Left kidney (tissue), 8 donors: Measurements from ENCODE around the gene CD33. TPM values are rescaled to one million over a fixed set of nuclear protein-coding genes. Genes with fewer than 3 reads are reported as not detected.
"Not testable (repeated sequence)": the region's sequence is repeated elsewhere in the genome, so short reads cannot be mapped to it uniquely, and the experiment has no call there.

Experiments
- DNase-seq: peaks from one replicate; pipeline ENCODE4 v3.0.0-alpha.2; 2013
- long read RNA-seq, 8 donors: transcript quantifications; one replicate each; lab custom pipeline, GENCODE V29; 2026
- polyA plus RNA-seq: library from polyadenylated mRNA; unstranded; fragments of 120-200 nt; gene quantifications from one replicate; pipeline ENCODE4 v1.2.1, GENCODE V29; 2013; ENCODE audit not compliant: insufficient read length

The CD33 gene
- polyA plus RNA-seq, result 3.0 TPM
- long read RNA-seq, donor 1, result 0 reads
- long read RNA-seq, donor 2, result 0 reads
- long read RNA-seq, donor 3, result 0 reads
- long read RNA-seq, donor 4, result 0 reads
- long read RNA-seq, donor 5, partial matches to known transcripts, result 0 of 1 reads
- long read RNA-seq, donor 5, other reads (novel, unspliced or antisense), result 0 of 1 reads
- long read RNA-seq, donor 6, partial matches to known transcripts, result 0 of 1 reads
- long read RNA-seq, donor 6, other reads (novel, unspliced or antisense), result 0 of 1 reads
- long read RNA-seq, donor 7, result 0 reads
- long read RNA-seq, donor 8, result 0 reads

- DNase-seq, result not testable (repeated sequence)
These were observed at the start of gene CD33 for GRCh38 chr19:51224898-51225393. TSS of gene CD33 (plus strand) at chr19:51225080. CDS start at chr19:51225119, 39 bp downstream.

DNA sequence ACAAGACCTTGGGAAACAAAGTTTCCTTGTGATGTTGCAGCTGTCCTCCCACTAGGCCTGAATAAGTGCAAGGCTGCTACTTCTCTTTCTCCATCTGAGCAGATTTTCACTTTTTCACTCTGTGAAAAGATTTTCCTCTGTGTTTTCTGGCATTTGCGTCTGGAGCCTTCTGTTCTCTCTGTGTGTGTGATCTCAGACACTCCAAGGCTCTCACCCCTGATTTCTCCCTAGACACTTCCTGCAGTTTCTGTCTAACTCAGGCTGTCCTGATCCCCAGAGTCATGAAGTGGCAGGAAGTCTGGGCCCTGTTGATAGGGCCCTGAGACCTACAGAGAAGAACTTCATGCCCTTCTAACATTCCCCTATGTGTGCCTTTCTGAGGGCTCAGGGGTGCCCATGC is 45.6 kb upstream of the CD33 start:
- DNase-seq, result no peak

- no peak for DNase-seq
These were observed 43.4 kb upstream of the CD33 start for GRCh38 chr19:51181377-51181912.

- no peak for DNase-seq
These were observed 42.9 kb upstream of the CD33 start for GRCh38 chr19:51181913-51182419.

DNA sequence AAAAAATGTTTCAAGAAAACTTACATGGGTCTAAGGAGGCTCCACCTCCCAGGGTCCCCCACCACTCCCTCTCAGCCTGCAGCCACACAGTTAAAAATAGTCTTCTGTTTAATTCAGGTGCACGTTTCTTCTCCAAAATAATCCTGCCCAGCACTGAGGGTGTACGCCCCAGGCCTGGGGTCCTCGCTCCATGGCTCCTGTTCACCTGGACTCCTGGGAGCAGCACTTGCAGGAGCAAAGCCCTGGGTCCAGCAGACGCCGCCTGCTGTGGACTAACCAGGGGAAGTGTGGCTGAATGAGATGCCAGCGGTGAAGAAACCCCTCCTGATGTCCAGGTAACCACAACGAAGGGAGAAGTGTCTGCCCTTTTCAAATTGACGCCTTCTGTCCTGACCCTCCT is 41.3 kb upstream of the CD33 start:
- no peak for DNase-seq

DNA sequence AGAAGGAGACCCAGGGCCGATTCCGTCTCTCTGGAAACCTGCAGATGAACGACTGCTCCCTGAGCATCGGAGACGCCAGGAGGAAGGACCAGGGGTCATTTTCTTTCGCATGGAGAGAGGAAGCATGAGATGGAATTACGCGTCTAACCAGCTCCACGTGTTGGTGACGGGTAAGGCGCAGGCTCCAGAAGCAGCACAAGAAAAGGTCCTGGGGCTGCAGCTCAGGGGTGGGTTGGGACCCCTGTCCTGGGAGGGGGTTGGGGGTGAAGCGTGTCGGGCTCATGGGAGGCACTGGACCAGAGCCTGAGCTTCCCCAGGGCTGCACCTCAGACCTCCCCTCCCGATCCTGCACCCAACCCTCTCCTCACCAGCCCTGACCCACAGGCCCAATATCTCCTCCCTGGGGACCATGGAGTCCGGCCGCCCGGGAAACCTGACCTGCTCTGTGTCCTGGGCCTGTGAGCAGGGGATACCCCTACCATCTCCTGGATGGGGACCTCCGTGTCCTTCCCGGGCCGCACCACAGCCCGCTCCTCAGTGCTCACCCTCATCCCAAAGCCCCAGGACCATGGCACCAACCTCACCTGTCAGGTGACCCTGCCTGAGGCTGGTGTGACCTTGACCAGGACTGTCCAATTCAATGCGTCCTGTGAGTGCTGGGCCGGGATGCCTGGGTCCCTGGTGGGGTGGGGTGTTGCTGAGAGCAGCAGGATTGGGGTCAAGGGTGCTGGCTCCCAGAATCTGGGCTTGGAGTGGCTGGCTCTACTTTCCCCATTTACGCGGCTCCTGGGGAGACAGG is 39.6 kb upstream of the CD33 start:
- no peak for DNase-seq

DNA sequence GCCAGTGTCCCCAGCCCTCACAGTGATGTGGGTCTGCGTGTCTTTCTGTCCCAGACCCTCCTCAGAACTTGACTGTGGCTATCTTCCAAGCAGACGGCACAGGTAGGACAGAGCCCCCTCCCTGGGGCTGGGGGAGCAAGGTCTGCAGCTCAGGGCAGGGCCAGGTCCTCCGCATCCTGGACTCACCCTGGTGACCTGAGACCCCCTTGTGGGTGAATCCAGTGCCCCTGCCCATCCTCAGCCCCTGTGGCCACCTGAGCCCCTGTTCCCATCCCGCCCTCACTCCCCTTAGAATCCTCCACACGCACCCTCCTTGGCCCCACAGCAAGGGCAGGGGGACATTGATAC is 39.0 kb upstream of the CD33 start:
- no peak for DNase-seq

- no peak for DNase-seq
These were observed 38.6 kb upstream of the CD33 start for GRCh38 chr19:51186323-51186722.

DNA sequence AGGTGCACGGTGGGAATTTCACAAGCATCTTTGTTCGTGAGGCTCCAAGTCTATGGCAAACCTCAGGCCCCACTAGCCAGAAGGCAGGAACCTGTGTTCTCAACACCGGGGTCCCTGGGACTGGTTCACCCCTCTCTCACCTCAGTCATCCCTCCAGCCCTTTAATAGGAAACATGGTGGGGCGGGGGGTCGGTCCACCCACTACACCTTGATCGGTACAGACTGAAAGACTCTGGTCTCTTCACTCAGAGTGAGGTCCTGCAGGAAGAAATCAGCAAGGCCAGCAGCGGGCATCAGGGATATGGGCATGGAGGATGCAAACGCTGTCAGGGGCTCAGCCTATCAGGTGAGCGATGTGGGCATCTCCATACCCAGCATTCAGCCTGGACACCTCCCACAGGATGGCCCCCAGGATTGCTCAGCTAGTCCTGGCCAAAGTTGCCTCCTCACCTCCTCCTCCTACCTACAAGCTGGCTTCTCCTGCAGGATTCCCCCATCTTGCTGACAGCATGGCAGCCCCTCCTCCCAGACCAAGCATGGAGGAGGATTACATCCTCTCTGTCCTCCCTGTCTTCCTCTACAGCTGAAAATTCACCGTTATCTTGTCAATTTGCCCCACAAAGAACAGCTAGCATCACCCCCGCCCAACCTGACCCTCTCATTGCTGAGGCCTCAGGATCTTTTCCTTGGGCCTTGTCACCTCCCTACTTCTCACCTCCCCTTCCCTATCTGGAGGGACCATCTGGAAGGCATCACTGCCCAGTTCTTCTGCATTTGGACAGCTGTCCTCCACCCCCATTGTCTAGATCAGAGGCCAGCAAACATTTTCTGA is 37.3 kb upstream of the CD33 start:
- no peak for DNase-seq

DNA sequence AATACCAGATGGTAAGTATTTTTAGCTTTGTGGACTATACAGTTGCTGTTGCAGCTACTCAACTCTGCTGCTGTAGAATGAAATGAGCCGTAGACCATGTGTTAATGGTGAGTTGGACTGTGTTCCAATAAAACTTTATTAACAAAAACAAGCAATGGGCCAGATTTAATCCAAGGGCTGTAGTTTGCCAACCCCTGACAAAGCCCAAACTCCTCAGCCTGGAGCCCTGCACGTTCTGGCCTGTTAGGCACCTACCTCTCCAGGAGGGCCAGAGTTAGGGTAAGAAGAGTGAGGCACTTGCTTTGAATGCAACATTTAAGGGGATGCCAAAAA is 36.7 kb upstream of the CD33 start:
- no peak for DNase-seq

- DNase-seq, result no peak
These were observed 32.2 kb upstream of the CD33 start for GRCh38 chr19:51192689-51193088.

GRCh38 chr19:51194527-51195315 is 30.2 kb upstream of the CD33 start:
- no peak for DNase-seq

DNA sequence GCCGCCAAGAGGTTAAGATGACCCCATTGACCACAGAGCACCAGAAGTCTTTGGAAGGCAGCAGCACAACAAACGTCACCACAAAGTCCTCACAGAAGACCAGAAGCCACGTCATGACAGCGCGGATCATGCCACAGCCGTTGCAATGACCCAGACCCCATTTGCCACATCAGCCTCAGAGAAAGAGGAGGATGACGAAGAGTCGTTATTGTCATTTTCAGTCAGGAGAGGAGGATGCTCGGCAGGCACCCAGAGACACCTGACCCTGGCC is 29.6 kb upstream of the CD33 start:
- DNase-seq, result no peak

DNA sequence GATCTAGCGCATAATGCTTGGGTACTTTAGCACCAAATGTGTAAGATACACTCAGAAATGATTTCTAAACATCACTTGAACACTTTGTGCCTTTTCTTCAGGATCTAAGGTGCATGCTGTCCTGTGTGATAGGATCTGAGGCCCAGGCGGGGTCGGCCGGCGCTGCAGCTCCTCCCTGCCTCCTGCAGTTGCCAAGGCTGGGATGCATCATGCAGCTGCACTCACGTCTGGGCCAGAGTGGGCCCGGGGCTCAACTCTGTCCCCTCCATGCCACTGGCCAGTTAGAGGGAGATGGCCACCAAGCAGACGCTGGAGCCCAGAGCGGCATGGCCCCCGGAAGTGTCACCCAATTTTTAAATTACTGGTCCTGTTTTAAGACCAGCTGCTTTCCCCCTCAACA is 29.3 kb upstream of the CD33 start:
- no peak for DNase-seq

DNA sequence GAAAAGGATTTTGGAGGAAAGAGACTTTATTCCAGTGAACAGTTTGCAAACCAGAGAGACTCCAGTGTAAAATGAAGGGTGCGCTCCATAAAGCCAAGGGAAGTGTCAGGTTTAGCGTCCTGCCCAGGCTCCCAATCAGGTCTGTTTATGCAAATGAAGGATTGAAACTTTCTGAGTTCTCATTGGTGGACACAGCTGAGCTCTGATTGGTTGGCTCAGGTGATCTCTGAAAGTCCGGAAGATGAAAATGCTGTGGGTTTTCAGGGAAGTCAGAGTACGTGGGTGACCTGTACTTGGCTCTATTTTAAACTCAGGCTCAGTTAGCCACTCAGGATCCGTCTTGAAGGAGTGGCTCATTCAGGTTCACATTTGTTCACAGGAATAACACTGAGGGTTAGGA is 28.7 kb upstream of the CD33 start:
- DNase-seq, result no peak

- DNase-seq, result no peak
These were observed 26.2 kb upstream of the CD33 start for GRCh38 chr19:51198641-51199040.

GRCh38 chr19:51200071-51200666 is 24.7 kb upstream of the CD33 start:
- peak; percentile 24 for DNase-seq

- no peak for DNase-seq
These were observed 23.2 kb upstream of the CD33 start for GRCh38 chr19:51201712-51202111.

GRCh38 chr19:51203916-51204315 is 21.0 kb upstream of the CD33 start:
- DNase-seq, result no peak

GRCh38 chr19:51204321-51204720 is 20.6 kb upstream of the CD33 start:
- no peak for DNase-seq

- no peak for DNase-seq
These were observed 17.1 kb upstream of the CD33 start for GRCh38 chr19:51207747-51208146.
